NCI-H1930 (cell line): ENCODE results near the gene CHD9.
"Not testable (repeated sequence)": the region's sequence is repeated elsewhere in the genome, so short reads cannot be mapped to it uniquely, and the experiment has no call there.

Source experiments
- DNase-seq, 2 experiments: peaks; one replicate each; lab custom pipeline; 2025; lab: John Stamatoyannopoulos, UW

The CHD9 gene

DNA sequence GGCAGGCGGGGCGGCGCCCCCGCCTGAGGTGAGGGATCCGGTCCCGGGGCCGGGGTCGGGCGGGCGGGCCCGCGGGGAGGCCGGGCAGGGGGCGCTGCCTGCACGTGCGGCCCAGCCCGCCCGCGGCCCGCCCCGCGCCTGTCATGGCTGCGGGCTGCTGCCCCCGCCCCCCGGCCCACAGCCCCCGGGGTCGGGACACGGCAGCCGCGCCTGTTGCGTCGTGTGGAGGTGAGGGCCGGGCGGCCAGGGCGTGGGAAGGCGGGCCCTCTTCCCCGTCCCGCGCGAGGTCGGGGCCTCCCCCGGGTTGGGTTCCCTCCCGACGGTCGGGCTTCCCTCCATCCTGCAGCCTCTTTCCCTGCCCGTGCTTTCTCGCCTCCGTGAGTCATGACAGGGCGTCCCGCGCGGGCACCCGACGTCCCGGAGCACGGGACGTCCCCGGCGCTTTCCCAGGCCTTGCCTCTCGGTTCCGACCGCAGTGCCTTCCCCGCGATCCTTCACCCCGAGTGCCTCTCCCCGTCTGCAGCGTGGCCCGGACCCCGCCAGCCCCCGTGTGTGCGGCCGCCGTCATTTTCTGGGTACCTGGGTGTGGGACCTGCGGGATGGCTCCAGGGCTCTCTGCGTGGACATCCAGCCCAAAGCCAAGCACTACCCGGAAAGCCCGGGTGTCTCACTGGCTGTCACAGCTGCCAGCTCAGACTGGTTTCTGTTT is 76.7 kb downstream of the CHD9 start:
- peak in 1 of 2 experiments; percentile 11 for DNase-seq

DNA sequence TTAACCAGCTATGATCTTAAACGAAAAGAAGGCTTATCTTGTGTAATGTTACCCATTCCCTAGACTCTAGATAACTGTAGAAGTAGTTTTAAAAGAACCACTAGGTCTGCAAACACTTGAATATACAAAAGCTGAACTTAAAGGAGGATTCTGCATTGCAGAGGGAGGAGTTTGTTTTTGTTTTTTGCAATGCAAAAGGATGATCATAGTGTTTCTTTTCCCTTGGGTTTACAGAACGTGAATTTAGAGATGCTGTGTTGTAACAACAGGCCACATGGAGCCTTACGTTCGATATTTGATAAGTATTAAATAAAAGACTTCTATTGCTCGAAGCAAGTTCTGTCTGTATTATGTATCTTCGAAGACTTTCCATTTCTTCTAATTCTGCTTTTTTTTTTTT is 77.6 kb downstream of the CHD9 start:
- DNase-seq = no peak

DNA sequence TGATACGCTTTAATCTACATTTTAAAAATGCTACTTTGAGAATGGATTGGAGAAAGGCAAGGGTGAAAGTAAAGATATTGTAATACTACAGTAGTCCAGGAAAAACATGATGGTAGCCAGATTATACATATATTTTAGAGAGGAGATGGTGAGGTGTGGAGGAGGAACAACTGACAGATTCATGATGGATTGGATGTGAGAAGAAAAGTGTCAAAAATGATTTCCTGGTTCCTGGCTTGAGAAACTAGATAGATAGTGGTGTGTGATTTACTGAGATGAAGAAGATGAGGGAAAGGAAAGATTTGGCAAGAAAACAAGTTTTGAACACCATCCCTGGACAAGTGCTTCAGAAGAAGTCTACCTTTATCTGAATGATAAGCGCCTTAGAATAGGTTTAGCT is 80.5 kb downstream of the CHD9 start:
- DNase-seq = no peak

DNA sequence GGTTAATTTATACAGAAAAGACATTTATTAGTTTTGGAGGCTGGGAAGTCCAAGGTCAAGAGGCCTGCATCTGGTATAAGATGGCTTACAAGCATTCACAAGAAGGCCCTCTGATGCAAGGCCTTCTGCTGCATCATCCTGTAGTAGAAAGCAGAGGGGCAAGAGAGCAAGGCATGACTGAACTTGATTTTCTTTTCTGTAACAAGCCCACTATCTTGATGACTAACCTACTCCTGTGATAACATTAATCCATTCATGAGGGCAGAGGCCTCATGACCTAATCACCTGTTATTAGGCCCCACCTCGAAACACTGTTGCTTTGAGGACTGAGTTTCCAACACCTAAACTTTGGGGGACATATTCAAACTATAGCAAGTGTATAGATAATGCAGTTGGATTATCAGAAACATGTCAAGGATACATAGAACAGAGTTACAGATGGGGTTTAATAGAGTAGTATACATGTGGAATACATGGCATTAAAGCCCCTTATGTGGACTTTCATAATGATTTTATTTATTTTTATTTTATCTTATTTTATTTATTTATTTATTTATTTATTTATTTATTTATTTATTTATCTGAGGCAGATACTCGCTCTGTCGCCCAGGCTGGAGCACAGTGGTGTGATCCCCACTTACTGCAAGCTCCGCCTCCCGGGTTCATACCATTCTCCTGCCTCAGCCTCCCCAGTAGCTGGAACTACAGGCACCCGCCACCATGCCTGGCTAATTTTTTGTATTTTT is 88.2 kb downstream of the CHD9 start:
- DNase-seq = no peak

DNA sequence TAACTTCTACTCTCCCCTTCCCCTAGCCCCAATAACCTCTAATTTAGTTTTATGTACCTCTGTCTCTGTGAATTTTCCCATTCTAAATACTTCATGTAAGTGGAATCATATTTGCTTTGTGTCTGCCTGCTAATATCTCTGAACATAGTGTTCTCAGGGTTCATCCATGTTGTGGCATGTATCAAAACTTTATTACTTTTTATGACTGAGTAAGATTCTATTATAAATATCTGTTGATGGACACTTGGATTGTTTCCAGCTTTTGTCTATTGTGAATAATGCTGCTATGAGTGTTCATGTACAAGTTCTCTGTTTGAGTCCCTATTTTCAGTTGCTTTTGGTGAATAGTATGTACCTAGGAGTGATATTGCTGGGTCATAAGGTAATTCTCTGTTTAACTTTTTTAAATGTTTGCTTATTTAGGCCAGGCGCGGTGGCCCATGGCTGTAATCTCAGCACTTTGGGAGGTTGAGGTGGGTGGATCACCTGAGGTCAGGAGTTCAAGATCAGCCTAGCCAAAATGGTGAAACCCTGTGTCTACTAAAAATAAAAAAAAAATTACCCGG is 92.8 kb downstream of the CHD9 start:
- DNase-seq = no peak

DNA sequence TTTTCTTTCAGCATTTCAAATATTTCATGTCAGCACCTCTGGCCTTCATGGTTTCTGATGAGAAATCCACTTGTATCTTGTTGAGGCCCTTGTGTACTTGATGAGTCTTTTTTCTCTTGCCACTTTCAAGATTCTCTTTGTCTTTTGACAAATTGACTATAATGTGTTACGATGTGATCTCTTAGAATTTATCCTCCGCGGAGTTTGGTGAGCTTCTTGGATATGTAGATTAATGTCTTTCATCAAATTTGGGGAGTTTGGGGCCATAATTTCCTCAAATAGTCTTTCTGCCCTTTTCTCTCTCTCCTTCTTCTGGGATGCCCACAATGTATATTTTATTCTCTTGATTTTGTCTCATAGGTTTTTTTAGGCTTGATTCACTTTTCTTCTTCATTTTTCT is 96.0 kb downstream of the CHD9 start:
- no peak for DNase-seq

DNA sequence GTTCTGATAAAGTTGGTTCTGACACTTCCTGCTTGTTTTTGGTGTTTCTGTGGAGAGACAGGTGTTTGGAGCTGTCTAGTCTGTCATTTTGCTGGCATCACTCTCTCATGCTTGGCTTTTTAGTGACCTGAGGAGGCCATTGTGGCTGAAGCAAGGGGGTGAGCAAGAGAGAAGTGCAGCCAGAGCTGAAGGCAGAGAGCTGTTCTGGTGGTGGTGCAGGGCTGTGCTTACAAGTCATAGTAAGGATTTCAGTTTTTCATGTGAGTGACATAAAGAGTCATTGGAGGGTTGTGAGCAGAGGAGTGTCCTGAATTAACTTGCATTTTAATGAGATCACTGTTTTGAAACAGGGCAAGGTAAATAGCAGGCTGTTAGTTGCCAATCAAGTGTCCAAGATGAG is 97.5 kb downstream of the CHD9 start:
- no peak for DNase-seq

DNA sequence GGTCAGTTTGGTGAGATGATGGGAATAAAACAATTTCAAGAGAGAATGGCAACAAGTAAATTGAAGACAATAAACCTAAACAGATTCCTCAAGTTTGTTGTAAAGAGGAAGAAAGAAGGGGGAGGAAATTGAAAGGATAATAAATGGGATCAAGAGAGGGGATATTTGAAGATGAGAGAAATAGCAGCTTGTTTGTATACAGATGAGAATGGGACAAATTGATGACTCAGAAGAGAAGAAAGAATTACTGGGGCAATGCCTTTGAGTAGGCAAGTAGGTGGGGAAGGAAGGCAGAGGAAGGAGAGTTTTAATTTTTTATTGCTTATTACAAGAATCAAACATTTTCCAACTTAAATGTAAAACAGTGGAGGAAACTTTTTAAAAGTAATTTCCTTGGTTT is 98.3 kb downstream of the CHD9 start:
- DNase-seq = no peak

DNA sequence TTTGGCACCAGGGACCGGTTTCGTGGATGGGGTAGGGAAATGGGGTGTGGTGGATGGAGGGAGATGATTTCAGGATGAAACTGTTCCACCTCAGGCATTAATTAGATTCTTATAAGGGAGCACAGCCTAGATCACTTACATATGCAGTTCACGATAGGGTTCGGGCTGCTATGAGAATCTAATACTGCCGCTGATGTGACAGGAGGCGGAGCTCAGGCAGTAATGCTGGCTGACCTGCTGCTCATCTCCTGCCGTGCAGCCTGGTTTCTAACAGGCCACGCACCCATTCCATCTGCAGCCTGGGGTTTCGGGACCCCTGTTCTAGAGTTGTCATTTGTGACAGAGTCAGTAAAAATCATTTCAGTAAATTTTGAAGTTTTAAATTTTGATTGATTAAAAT is 99.7 kb downstream of the CHD9 start:
- no peak for DNase-seq

DNA sequence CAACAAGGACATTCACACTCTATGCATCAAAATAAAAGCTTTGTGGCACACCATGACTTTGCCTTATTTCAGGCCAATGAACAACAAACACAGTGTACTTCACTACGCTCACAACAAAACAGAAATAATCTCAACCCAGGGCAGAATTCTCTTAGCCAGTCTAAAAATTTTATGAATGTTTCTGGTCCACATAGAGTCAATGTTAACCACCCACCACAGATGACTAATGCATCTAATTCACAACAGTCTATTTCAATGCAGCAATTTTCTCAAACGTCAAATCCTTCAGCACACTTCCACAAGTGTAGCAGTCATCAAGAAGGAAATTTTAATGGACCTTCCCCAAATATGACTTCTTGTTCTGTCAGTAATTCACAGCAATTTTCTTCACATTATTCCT is 101.7 kb downstream of the CHD9 start:
- no peak for DNase-seq

DNA sequence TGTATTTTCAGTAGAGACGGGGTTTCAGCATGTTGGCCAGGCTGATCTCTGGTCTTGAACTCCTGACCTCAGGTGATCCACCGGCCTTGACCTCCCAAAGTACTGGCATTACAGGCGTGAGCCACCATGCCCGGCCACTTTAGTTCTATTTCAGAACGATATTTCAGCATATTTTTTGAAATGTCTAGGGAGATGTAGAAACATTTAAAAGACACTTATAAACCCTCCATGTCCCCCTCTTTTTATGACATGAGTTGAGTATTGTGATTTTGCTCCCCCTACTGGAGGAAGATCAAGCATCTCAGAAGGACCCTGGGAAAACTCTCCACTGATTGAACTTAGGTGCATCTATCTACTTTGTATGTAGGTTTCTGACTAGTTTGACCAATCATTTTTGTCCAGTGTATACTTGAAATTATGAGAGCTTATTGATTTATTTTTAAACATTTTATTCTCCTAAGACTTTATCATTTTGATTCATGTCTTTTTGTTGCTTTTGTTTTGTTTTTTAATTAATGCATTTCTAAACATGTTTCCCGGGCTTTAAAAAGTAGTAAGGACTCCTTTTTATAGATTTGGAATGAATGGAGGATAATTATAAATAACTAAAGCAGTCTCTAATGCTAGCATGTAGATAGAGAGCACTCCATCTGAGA is 105.1 kb downstream of the CHD9 start:
- DNase-seq = peak in 1 of 2 experiments; percentile 0

DNA sequence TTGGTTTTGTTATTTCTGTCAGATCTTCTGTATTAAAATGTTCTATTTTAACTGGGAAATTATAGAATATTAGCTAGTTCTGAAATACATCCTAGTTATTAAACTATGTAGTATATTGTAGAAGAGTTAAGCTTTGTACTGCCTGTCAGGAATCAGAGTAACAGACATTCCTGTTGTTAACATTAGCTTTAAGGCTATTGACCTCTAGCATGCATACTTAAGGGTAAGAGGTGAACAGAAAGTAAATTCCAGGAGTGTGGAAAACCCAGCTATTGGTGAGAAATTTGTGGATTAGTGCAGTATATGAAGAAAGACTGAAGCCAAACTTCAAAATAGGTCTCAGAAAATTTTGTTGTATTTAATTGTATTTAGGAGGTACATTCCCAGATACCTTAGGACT is 111.3 kb downstream of the CHD9 start:
- DNase-seq = no peak

DNA sequence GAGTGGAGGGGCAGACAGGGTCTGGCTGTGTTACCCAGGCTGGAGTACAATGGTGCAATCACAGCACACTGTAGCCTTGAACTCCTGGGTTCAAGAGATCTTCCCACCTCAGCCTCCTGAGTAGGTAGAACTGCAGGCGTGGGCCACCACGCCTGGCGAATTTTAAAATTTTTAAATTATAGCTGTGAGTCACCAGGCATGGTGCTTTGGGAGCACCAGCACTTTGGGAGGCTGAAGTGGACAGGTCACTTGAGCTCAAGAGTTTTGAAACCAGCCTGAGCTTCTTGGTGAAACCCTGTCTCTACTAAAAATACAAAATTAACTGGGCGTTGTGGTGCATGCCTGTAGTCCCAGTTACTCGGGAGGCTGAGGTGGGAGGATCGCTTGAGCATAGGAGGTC is 114.0 kb downstream of the CHD9 start:
- no peak for DNase-seq

DNA sequence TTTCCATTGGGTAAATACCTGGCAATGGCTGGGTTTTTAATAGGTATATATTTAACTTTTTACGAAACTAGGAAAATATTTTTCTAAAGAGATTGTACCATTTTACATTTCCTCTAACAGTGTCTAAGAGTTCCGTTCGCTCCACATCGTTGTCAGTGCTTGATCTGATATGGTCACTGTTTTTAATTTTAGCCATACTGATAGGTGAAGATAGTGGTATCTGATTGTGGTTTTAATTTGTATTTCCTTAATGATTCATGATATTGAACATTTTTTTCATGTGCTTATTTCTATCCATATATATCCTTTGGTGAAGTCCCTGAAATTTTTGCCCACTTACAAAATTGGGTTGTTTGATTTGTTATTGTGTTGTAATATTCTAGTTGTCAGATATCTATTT is 117.7 kb downstream of the CHD9 start:
- no peak for DNase-seq

DNA sequence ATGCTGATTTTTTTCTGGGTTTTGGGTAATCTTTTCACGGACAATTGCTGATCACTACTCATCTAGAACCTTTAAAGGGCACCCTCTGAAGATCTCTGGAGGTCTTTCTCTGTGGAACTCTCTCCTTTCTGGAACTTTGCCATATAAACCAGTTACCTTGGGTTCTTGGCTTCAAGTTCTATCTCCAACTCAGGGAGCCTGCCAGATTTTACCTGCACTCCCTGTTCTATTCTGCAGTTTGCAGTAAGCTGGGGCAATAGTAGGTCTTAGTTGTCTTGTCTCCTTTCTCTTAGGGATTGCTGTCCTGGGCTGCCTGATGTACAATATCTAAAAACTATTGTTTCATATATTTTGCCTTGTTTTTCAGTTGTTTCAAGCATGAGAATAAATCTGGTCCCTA is 120.3 kb downstream of the CHD9 start:
- no peak for DNase-seq

DNA sequence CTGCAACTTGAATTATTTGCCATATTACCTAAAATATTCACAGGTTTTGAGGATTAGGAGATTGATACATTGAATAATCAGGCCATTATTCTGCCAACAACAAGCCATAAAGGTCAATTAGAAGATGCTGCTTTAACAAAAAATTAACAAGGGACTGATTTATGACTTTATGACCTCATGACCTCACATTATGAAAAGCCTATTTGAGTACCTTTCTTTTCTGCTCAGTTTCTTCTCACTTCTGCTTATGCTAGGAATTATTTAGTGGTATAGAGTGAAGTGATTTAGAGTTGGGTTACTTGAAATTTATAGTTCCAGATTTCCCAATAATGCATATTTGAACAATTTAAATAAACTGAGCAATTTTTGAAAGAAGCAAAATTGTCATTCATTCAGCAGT is 121.6 kb downstream of the CHD9 start:
- no peak for DNase-seq

DNA sequence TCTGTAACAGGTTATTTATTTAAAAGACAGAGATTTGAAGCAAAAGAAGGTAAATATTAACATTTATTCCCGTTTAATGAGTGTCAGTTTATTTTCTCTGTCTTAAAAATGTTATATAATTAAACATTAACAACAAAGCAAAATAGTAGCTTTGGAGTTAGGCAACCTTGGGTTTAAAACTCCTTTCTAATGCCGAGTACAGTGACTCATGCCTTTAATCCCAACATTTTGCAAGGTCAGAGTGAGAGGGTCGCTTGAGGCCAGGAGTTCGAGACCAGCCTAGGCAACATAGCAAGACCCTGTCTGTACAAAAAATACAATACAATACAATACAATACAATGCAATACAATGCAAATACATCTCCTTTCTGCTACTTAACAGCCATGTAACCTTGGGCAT is 128.7 kb downstream of the CHD9 start:
- no peak for DNase-seq

DNA sequence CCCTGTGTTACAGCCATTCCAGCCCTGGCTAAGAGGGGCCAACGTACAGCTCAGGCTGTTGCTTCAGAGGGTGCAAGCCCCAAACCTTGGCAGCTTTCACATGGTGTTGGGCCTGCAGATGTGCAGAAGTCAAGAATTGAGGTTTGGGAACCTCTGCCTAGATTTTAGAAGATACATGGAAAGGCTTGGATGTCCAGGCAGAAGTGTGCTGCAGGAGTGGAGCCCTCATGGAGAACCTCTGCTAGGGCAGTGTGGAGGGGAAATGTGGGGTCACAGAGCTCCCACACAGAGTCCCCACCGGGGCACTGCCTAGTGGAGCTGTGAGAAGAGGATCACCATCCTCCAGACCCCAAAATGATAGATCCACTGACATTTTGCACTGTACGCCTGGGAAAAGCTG is 130.9 kb downstream of the CHD9 start:
- not testable (repeated sequence) for DNase-seq

DNA sequence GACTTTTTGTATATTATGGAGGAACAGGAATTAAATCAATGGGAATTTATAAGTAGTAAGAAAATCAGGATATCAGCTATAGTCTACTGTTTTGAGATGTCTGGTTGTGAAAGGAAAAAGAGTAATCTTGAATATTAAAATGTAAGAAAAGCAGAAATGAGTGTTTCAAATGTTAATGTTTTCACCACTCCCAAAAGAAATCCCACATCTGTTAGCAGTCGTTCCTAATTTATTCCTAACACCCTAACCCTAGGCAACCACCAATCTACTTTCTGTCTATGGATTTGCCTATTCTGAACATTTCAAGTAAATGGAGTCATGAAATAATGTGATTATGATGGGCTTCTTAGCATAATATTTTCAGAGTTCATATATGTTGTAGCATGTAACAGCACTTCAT is 133.0 kb downstream of the CHD9 start:
- no peak for DNase-seq

DNA sequence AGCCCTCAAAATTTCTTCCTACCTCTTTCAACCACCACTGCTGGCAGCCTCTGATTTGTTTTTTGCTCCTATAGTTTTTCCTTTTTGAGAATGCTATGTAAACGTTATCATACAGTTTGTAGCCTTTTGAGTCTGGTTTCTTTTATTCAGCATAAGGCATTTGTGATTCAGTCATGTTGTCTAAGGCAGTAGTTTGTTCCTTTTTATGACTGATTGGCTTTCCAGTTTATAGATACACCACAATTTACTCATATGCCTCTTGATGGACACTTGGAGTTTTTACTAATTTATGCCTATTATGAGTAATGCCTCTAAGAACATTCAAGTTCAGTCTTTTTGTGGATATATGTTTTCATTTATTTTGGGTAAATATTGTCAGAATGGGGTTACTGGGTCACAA is 136.6 kb downstream of the CHD9 start:
- DNase-seq = no peak

DNA sequence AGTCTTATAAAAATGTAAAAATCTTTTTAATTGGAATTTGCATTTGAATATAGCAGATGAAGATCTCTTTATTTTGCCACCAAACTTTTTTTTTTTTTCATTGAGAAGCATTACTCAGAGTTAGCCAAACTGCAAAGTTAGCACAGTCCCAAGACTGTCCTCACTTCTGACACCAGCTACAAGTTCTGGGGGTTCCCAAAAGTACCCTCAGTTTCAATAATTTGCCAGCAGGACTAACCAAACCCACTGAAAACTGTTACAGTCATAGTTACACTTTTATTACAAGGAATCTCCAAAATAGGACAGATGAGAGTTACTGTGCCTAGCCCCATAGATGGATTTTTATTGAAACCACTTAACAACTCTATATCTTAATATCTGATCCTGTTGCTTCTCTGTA is 144.1 kb downstream of the CHD9 start:
- no peak for DNase-seq

DNA sequence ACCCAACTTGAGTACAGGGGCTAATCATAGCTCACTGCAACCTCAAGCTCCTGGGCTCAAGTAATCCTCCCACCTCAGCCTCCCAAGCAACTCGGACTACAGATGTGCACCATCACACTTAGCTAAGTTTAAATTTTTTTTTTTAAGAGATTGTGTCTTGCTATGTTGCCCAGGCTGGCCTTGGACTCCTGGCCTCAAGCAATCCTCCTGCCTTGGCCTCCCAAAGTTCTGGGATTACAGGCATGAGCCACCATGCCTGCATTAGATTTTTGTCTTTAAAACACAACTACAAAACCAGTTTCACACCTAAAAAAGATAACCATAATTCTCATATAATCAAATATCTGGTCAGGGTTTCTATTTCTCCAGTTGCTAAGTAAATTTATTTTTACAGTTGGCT is 147.1 kb downstream of the CHD9 start:
- DNase-seq = no peak

DNA sequence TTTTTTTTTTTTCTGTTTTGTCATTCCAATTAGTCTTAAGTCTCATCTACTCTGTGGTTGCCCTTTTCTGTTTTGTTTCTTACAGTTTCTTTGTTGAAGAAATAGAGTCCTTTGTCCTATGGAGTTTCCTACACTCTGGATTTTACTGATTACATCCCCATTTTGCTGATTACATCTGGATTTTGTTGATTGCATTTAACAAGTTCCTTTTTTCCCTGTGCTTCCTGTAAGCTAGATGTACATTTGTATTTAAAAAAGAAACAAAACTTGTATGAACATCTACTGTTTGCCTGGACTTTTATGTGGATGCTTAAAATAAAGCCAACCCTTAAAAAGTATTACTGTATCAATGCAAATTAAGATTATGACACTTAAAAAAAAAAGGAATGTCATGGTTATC is 147.6 kb downstream of the CHD9 start:
- DNase-seq = no peak
